Measurements from ENCODE around the gene KCNK17.

Gene KCNK17

DNA sequence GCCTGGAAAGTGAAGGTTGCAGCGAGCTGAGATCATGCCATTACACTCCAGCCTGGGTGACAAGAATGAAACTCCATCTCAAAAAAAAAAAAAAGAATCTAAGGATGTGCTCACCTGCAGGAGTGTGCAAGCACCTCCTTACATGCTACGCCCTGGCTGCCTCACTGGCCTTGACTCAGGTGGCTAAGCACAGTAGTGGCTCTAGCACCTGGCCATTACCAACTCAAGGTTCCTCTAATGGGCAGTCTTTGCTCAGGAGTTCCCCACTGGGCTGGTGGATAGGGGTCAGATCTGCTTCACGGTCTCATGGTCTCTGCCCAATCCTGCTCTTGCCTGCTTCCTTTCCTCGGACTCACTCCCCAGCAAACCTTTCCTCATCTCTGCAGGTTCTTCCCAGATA lies 39.7 kb downstream of the KCNK17 start:
- in situ Hi-C loops (cut with HindIII; ENCODE audit: low sequenced_read_pairs): no loop called here

DNA sequence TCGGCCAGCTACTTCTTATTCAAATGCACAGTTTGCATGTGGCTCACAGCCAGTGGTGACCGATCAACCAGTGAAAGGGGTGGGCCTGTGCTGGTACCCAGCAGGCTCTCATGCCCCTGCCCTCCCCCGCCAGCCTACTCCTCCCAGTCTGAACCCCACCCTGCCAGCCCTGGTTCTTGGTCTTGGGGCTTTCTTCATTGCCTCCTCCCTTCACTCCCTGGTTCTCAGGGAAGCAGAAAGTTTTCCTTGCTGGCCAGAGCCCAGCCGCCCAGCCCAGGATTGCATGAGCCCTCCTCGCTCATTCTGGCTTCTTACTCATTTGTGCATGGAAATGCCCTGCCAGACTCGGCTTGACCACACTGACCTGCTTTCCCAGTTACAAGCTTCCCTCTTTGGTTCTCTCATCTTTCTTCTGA lies 40.8 kb downstream of the KCNK17 start:
- in situ Hi-C loops (cut with HindIII; ENCODE audit: low sequenced_read_pairs): no loop called here

DNA sequence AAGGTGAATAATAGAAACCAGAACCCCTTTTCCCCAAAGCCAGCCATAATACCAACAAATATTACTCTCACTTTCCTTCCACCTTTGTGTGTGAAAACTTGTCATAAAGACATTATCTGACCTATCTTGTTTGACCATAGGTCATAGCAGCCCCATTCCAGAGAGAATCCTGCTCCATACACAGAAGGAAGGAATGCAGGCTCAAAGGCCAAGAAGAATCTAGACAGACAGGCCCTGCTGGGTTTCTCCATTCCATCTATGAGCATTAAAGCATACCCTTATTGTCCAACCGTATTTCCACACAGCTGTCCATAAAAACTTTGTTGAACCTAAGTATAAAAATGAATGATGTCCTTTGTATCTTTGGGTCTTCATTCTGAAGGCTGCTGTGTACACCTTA lies 44.3 kb downstream of the KCNK17 start:
- in situ Hi-C loops (cut with HindIII; ENCODE audit: low sequenced_read_pairs): no loop called here

DNA sequence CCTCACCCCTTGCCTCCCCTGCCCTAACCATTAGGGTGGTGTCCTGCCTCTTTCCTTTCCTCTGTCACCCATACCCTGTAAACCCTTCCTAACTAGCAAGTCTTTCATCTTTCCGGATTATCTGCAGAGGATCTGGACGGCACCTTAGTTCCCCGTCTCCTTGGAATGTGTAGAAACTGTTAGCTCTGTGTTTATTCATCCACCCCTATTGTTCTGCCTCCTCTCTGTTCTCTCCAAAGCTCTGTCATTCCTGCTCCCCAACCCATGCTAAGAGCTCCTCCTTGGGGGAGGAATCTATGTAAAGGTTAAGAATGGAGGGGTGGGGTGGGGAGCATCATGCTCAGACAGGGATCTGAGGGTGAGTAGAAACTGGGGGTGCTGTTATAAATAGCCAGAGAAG lies 45.5 kb downstream of the KCNK17 start:
- in situ Hi-C loops (cut with HindIII; ENCODE audit: low sequenced_read_pairs): no loop called here

GRCh38 chr6:39268171-39268570 lies 46.0 kb downstream of the KCNK17 start:
- in situ Hi-C loops (cut with HindIII; ENCODE audit: low sequenced_read_pairs): no loop called here

GRCh38 chr6:39266782-39267355 lies 47.4 kb downstream of the KCNK17 start:
- in situ Hi-C loops (cut with HindIII; ENCODE audit: low sequenced_read_pairs): no loop called here

DNA sequence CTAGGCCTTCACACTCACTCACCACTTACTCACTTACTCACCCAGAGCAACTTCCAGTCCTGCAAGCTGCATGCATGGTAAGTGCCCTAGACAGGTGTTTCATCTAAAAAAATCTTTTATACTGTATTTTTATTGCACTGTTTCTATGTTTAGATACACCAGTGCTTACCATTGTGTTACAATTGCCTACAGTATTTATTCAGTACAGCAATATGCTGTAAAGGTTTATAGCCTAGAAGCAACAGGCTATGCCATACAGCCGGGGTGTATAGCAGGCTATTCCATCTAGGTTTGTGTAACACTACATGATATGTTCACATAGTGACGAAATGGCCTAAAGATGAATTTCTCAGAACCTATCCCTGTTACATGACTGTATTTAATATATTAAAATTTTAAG lies 47.8 kb downstream of the KCNK17 start:
- in situ Hi-C loops (cut with HindIII; ENCODE audit: low sequenced_read_pairs): no loop called here

GRCh38 chr6:39263303-39264037 lies 50.7 kb downstream of the KCNK17 start:
- in situ Hi-C loops (cut with HindIII; ENCODE audit: low sequenced_read_pairs): no loop called here

- in situ Hi-C loops (cut with HindIII; ENCODE audit: low sequenced_read_pairs): no loop called here
Observed at GRCh38 chr6:39261751-39262150, 52.5 kb downstream of the KCNK17 start.

DNA sequence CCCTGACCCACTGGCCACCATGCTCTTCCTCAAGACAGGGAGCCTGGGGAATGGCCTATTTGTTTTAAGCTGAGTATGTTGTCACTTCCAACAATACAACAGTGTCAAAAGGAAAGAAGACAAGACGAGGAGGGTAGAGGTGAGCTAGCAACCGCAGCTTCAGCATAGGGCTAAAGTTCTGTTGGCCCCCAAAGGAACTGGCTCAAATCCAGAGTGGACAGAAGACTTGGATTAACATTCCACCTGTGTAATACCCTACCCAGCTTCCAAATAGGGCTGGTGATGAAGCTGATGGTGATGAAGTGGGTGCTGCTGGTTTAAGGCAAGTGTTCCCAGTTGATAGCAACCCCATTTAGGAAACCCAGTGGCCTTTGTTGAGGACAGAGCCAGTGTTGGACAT lies 53.3 kb downstream of the KCNK17 start:
- in situ Hi-C loops (cut with HindIII; ENCODE audit: low sequenced_read_pairs): no loop called here

DNA sequence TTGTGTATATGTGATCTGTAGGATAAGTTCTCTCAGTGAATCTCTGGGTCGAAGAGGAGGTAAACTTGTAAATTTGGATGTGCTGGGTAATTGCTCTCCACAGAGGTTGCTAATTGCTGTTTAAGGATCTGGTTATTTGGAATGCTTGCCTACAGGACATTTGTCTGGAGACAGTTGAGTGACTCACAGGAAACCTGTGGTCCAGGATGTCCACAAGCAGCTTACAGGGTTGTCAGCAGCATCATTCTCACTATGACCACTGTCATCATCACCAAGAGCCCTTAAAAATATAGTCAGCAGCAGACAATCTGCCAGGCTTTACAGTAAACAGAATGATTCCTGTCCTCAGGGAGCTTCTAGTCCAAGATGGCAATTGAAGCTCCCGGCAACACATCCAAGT lies 53.8 kb downstream of the KCNK17 start:
- in situ Hi-C loops (cut with HindIII; ENCODE audit: low sequenced_read_pairs): no loop called here

GRCh38 chr6:39256294-39256940 lies 57.8 kb downstream of the KCNK17 start:
- in situ Hi-C loops (cut with HindIII; ENCODE audit: low sequenced_read_pairs): no loop called here

DNA sequence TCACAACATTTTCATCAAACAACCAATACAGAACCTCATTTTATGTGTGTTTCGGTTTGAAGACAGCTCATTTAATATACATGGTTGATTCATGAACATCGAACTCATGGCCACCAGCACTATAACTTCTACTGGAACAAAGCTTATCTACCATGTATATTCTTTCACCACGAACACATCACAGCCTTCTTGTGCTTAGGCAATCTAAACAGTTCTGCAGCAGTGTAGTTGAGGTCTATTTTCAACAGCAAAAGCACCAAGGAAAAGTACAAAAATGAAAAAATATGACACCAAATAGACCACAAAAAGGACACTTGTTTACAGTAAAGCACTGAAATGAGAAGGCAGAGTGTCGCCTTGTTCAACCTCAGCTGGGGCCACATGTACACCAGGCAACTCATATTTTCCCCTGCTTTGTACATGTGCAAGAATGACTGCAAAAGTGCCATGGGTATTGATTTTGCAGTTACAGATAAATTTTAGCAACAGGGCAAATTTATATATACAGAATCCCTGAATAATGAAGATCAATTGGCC lies 59.2 kb downstream of the KCNK17 start:
- in situ Hi-C loops (cut with HindIII; ENCODE audit: low sequenced_read_pairs): no loop called here

- in situ Hi-C loops (cut with HindIII; ENCODE audit: low sequenced_read_pairs): no loop called here
Observed at GRCh38 chr6:39251406-39251805, 62.8 kb downstream of the KCNK17 start.

- in situ Hi-C loops (cut with HindIII; ENCODE audit: low sequenced_read_pairs): no loop called here
Observed at GRCh38 chr6:39250507-39250906, 63.7 kb downstream of the KCNK17 start.

DNA sequence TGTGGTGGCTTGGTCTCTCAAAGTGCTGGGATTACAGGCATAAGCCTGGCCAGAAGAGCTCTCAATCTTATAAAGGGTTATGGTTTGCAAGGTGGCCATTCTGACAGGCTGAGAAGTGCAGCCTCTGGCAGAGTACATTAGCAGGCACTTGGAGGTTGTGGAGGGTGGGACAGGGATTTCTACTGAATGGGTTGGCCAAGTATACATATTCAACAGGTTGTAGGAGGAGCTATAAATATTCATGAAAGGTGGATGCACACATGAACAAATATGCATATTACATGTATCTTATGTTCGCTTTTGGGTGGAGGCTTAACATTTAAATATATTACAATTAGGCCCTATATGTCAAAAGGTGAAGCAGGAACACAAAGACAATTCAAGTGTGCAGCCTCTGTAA lies 64.9 kb downstream of the KCNK17 start:
- in situ Hi-C loops (cut with HindIII; ENCODE audit: low sequenced_read_pairs): no loop called here

Data from endothelial cell of hepatic sinusoid (primary cell).